HG02678 (cell line): Measurements from ENCODE around the gene PCGF5.
"Not testable (repeated sequence)": the region's sequence is repeated elsewhere in the genome, so short reads cannot be mapped to it uniquely, and the experiment has no call there.

Experiments
- ATAC-seq: cut with Tn5 transposase; IDR thresholded peaks from one replicate; pipeline ENCODE4 v1.9.1; 2021; ENCODE audit warnings: mild to moderate bottlenecking, moderate library complexity; ENCODE audit not compliant: unreplicated experiment

Gene PCGF5

DNA sequence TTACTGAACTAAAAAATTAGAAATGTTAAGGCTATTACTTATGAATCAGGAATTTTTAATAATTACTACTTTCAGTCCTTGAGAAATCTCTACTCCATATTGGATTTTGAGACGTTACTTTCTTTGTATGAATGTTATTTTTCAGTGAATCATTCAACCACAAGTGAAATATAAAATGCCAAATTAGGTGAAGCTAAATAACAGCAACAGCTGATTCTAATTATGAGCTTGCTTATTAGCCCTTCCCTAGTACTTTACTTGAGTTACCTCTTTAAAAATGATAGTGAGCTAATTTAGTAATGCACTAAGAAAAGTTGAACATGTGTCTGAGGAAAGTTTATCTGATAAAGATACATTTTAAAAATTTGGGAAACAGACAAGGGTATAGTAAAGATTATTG, 51.4 kb downstream of the PCGF5 start:
- ATAC-seq, result no peak

DNA sequence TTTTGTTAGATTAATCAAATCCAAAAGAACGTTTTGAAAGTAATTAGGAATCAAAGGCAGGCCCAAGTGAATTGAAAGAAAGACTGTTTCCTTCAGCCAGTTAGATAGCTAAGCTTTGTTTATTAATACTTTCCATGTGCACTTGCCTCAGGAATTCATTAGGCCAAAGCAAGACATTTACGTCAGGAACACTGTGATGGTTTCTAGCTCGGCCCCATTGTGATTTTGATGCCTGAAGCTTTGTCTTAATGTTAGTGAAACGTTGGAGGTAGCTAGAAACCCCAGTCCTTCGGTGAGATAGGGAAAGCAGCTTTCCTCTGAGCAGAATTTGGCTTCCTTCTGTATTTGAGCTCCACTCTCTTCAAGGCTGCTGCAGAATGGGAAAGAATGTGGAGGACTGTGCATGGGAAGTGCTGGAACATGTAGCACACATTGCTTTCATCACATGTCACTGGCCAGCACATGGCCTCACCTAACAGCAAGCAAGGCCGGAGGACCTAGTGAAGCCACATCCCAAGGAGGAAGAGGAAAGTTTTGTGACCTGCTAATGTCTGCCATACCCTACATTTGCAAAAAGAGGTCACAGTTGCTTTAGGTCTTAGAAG, 64.1 kb downstream of the PCGF5 start:
- ATAC-seq, result no peak

DNA sequence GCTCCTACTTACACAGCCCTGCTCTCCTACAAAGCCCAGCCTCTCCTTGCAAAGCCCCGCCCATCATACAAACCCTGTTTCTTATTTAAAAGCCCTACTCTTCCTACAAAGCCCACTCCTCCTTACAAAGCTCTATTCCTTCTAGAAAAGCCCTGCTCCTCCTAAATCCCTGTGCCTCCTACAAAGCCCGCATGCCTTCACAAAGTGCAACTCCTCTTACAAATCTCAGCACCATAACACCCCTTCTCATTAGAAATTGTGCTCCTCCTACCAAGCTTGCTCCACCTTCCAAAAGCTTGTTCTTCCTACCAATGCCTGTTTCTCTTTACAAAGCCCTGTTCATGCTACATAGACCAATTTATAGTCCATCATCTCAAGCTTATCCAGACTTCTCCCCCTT, 66.1 kb downstream of the PCGF5 start:
- no peak for ATAC-seq

DNA sequence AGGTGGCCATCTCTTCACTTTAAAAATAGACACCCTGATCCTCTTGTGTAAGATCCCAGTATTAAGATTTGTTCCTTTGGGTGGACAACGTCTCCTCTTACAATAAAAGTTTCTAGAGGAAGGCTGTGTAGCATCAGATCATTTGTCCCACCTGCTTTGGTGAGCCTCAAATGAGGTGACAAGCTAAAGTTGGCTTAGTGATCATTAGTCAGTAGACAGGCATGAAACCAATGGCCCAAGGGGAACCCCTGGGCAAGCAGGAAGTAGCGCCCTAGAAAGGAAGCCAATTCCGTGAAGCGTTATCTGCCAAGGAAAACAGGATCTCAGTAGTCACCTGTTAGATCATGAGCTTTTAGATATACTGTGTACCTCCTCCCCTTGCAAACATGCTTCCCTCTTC, 66.8 kb downstream of the PCGF5 start:
- no peak for ATAC-seq

DNA sequence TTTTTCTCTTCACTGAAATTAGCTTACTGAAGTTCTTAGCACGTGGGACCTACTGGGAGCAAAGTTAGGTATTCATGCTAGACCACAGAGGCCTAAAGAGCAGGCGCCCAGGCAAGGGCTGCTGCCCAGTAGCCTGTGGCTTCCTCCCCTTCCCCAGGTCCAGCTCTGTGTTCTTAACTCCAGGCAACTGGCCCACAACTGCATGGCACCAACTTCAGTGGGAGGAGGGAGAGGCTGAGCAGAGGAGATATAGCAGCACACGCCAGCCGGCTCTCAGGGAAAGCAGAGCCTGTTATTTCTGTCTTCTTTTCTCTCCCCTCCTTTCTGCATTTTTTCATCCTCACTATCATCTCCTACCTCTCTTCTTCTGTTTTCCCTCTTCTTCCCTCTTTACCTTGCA, 67.4 kb downstream of the PCGF5 start:
- no peak for ATAC-seq

- no peak for ATAC-seq
These were observed 68.8 kb downstream of the PCGF5 start for GRCh38 chr10:91289305-91289704.

DNA sequence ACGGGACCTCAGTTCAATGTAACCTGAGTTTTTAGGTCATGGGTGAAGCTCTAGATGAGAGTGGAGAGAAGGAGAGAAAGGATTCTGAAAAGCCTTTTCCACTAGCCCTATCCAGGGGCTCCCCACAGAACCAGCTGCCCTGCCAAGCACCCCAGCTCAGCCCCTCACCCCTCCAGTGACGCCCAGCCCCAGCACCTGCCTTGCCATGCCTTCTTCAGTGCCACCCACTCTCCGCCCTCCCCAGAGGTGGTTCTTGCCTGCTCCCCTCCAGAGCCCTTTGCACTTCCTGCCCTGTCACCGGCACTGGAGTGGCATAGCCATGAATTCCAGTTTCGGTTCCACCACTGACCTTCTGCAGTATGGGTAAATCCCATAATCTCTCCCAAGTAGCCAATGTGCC, 70.1 kb downstream of the PCGF5 start:
- no peak for ATAC-seq

DNA sequence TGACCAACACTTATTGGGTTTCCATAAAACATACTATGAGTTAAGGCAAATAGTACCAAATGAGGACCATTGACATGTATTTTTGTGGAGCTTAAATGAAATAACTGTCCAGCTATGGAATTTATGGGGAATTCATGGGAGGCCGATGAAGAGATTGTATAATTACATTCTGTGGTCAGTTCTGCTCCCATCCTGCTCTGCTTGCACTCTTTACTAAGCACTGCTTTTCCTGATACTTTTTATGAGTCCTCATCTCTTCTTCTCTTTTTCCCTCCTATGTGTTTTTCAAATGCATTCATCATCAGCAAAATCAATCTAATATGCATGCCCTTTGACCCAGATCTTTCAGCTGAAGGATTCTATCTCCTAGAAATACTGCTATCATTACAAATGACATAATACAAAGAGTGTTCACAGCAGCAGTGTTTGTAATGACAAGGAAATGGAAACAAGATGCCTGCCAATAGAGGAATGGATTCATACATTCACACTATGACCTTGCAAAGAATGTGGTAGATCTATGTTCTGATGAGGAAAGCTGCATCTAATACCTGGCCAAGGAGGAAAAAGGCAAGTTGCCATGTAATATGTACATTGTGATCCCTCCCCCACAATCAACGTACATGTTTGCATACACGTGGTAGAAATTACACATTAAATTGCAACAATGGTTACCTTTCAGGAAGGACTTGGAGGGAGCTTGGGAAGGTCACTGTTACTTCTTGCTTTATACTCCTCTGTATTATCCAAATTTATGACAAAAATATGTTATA, 73.9 kb downstream of the PCGF5 start:
- no peak for ATAC-seq

- ATAC-seq, result no peak
These were observed 74.9 kb downstream of the PCGF5 start for GRCh38 chr10:91295346-91295745.

DNA sequence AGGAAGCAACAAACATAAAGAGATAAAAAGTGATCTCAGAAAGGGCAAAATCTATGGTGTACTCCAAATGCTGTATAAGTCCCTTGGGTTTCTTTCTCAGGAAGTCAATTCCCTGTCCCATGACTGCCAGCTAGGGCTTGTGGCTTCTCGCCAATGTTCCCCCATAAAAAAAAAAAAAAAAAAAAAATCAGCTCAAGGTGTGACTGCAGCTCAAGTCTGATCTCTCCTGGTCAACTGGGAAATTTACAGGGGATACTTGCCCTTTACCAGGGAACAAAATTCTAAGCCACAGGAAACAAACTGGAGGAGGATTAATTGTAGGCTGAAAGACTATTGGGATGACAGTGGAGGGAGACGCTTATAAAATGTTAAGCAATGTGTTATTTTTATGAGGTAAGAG, 76.0 kb downstream of the PCGF5 start:
- ATAC-seq, result no peak

GRCh38 chr10:91298224-91298871, 77.9 kb downstream of the PCGF5 start:
- peak; percentile 93 for ATAC-seq

GRCh38 chr10:91299999-91300575, 79.6 kb downstream of the PCGF5 start:
- ATAC-seq, result no peak

DNA sequence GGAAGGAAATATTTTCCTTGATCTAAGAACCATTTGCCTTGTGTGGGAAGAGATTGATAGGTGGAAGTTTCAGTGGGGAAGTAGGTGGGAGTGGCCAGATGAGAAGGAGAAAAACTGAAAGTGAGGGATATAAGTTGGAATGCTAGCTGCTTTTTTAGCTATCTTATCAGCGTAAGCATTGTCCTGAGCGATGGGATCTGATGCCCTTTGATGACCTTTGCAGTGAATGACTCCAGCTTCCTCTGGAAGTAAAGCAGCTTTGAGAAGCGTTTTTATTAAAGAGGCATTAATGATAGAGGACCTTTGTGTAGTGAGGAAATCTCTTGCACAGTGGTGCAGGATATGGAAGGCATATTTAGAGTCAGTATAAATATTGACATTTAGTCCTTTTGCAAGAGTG, 82.5 kb downstream of the PCGF5 start:
- not testable (repeated sequence) for ATAC-seq

DNA sequence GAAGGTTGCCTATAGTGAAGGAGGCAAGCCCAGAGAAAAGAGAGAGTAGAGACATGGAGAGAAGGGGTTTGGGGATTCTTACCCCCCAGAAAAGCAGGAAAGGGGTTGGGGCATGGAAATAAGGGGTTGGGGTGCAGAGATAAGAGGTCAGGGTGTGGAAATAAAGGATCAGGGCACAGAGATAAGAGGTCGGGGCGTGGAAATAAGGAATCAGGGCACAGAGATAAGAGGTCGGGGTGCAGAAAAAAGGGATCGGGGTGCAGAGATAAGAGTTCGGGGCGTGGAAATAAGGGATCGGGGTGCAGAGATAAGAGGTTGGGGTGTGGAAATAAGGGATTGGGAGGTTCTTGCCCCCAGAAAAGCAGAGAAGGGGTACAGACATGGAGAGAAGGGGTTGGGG, 85.5 kb downstream of the PCGF5 start:
- ATAC-seq, result not testable (repeated sequence)

- no peak for ATAC-seq
These were observed 87.0 kb downstream of the PCGF5 start for GRCh38 chr10:91307489-91307888.

DNA sequence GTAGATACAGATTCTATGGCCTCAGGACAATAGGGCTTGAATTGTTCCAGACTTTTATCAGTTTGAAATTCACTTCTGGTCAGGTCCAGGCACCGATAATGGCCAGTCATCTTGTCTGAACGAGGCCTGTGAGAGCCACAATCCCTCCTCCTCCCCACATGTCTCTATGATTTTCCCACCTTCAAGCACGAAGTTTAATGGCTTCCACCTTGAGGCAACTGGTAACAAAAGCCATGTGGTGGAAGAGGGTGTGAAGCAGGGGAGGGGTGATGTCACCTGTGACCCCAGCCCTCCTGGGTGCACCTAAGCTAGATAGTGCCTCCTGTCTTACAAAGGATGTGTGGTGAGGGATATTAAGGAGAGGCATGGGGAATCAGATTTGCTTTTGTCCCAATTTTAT, 89.2 kb downstream of the PCGF5 start:
- no peak for ATAC-seq

- no peak for ATAC-seq
These were observed 91.3 kb downstream of the PCGF5 start for GRCh38 chr10:91311601-91312381.

DNA sequence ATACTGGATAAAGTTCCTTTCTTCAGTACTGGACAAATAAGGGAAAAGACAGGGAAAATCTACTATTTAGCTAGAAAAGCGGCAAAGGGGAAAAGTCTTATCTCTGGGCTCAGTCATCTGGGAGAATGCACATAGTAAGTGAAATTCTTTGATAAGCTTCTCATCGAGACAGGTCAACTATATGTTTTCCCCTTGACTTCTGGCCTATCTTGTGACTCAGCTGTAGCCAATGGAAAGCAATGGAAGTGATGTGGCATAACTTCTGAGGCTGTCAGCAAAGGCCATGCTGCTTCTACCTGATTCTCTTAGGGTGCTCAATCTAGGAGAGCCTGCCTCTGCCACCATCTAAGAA, 91.9 kb downstream of the PCGF5 start:
- no peak for ATAC-seq

GRCh38 chr10:91313796-91314485, 93.5 kb downstream of the PCGF5 start:
- no peak for ATAC-seq

DNA sequence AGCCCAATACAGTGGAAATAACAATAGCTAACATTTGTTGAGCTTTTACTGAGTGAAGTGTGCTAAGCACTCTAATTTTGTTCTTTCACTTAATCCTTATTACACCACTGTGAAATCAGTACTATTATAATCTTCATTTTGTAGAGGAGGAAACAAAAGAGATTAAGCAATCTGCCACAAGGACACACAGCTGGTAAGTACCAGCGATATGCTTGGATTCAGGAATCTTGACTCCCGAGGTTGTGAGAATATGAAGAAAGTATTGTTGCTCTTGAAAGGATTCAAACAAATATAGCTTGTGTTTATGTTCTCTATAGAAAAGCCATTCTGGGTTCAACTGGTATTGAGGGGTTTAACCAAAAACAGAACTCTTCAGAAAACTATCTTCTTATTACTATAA, 96.0 kb downstream of the PCGF5 start:
- ATAC-seq, result no peak

- no peak for ATAC-seq
These were observed 97.1 kb downstream of the PCGF5 start for GRCh38 chr10:91317541-91317940.
